Measurements from ENCODE around the gene CHSY1.
A peak's percentile ranks its signal among the peaks of the same experiment; 100 is the strongest.

The CHSY1 gene

GRCh38 chr15:101200181-101200580 lies 51.7 kb downstream of the CHSY1 start:
- intact Hi-C loops (cut with DNase I), result no loop called here
- DNase-seq, result no peak

GRCh38 chr15:101198800-101199199 lies 53.0 kb downstream of the CHSY1 start:
- DNase-seq, result no peak
- intact Hi-C loops (cut with DNase I), result no loop called here

DNA sequence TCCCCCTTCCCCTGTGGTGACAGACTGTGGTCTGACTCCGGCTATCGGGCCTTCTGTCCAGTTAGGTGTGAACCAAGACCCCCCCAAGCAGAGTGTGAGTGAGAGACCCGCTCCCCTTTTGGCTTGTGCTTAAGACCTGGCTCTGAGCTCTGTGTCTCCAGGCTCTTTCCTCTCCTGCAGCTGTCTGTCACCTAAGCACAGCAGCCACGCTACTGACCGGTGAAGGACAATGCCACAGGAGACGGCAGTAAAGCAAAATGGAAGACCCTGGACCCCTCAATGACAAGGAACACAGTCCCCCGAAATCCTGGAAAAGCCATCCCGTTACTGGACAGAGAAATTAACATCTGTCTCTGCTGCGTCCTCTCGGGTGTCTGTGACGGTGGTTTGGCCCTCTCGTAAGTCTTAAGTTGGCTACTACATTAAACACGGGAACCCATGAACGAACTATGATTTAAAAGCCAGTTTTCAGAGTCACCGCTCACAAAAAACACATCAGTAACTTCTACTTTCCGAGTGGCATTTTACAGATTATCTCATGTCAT lies 53.7 kb downstream of the CHSY1 start:
- DNase-seq, result no peak
- intact Hi-C loops (cut with DNase I), result no loop called here

GRCh38 chr15:101194546-101195125 lies 57.2 kb downstream of the CHSY1 start:
- DNase-seq, result no peak
- intact Hi-C loops (cut with DNase I), result no loop called here

- intact Hi-C loops (cut with DNase I), result no loop called here
These were observed 57.9 kb downstream of the CHSY1 start for GRCh38 chr15:101193806-101194545.

DNA sequence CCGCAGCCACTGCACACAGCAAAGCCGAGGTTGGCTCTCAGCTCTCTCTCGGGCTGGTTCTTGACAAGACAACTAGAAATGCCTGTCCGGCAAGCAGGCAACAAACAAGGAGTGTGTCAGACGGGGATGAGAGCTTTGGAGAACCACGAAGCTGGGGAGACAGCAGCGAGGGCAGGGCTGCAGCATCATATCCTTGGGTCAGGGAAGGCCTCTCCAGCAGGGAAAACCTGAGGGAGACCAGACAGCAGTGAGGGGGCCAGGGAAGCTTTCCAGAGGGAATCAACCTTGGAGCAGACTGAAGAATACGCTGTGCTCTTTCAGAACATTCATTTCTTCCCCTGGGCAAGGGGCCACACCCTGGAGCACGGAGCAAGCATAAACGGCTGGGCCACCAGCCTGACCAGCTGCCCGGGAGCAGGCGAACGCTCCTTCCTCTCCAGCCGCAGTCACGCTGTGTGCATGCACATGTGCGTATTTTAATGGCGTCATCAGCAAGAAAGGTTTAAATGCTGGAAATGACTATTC lies 58.7 kb downstream of the CHSY1 start:
- intact Hi-C loops (cut with DNase I), result no loop called here
- DNase-seq, result peak in 11 of 42 donors; percentile 25 to 57 (median 48)

More at GRCh38 chr15:101193806-101194545, 57.9 kb downstream of the CHSY1 start:
- DNase-seq, result no peak

- no peak for DNase-seq
- intact Hi-C loops (cut with DNase I), result no loop called here
These were observed 59.8 kb downstream of the CHSY1 start for GRCh38 chr15:101192081-101192480.

GRCh38 chr15:101191242-101191641 lies 60.6 kb downstream of the CHSY1 start:
- DNase-seq, result no peak
- intact Hi-C loops (cut with DNase I), result no loop called here

- no peak for DNase-seq
- intact Hi-C loops (cut with DNase I), result no loop called here
These were observed 61.7 kb downstream of the CHSY1 start for GRCh38 chr15:101190092-101190595.

DNA sequence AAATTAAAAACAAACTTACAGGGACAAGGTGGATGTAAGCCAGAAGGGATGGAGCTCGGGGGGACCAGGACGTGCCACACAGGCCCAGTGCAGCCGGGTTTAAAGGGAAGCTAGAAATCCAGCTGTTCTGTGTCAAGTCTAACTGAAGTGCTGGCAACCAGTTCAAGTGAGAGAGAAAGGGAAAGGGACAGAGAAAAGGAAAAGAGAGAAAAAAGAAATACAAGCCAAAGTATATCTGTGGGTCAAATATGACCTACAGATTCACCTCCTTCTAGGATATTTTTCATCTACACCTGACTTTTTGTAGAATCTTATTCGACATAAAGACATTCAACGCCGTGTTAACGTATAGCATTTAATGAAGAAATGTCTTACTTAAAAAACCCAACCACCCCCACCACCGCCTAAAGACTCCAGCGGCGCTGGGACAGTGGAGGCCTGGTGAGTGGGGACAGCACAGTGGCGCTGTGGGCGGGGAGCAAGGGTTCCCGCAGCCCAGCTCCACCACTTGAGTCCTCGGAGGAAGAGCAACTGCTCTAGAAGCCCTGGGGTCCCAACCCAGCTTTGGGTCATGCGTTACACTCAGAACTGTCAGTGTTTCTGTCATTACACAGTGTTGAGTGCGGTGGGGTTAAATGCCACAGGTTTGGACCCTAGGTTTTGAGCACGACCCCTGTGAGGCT lies 62.3 kb downstream of the CHSY1 start:
- DNase-seq, result no peak
- intact Hi-C loops (cut with DNase I), result no loop called here

GRCh38 chr15:101188637-101189408 lies 63.0 kb downstream of the CHSY1 start:
- no peak for DNase-seq
- intact Hi-C loops (cut with DNase I), result no loop called here

DNA sequence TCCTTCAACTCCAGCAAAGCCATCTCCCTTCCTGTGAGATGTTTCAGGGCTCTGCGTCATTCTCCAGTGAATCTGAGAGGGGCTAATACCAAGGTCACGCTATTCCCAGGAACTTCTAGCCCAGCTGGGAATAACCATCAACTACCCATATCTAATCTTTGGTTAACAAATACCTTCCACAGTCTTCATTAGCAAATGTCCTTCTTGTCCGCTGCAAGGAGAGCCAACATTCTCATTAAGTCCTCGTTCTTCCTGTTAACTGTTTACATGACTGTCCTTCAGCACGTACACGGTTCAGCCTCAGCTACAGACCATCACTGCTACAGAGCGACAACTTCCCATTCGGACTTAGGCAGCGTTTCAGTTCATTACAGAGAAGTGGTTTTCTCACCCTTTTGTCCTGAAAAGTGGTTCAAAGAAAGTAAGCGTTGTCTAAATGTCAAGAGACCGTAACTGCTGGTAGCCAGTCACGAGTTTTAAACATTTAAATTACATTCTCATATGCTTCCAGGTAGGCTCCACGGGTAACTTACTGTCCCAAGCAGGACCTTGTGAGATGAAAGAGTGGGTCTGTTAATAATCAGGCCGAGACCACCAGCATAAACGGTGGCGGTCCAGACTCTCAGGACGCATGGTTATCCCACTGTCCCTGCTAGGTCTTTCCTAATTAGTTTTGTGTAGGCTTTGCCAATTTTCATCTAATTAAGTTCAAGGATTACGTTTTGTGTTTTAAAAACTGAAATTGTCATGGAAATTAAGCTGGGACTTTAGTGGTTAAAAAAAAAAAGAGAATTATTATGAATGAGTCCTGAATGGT lies 63.8 kb downstream of the CHSY1 start:
- no peak for DNase-seq
- intact Hi-C loops (cut with DNase I), result no loop called here

- intact Hi-C loops (cut with DNase I), result no loop called here
- DNase-seq, result no peak
These were observed 66.1 kb downstream of the CHSY1 start for GRCh38 chr15:101185770-101186169.

DNA sequence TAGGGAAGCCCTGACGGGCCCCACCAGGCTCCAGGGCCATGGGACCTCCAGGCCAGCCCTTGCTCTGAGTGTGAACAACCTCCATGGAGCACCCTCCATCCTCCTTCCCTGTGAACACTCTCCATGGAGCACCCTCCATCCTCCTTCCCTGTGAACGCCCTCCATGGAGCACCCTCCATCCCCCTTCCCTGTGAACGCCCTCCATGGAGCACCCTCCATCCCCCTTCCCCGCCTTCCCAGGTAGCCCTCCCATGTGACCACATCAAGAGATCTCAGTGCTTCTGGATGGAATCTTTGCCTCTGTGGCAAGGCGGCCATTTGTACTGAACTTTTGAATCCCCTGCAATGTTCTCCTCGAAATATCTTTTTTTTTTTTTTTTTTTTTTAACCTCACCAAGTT lies 66.5 kb downstream of the CHSY1 start:
- DNase-seq, result peak in 1 of 42 donors; percentile 27
- intact Hi-C loops (cut with DNase I), result no loop called here

- DNase-seq, result no peak
- intact Hi-C loops (cut with DNase I), result no loop called here
These were observed 67.0 kb downstream of the CHSY1 start for GRCh38 chr15:101184830-101185229.

DNA sequence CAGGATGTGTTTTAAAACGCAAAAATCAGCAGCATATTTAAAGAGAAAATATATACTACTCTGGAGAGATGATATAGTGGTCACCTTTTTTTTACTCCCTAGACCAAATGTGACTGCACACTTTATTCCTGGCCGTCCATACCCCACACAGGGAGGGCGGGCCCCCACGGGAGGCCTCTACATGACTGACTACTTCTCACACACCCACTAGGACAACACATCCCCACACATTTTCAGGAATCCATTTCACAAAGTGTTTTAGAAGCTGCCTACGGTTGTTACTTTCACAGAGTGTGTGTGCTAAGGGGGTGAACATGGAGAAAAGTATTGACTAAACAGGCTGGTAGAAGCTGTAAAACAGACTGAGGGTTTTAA lies 67.9 kb downstream of the CHSY1 start:
- DNase-seq, result peak in 1 of 42 donors; percentile 30
- intact Hi-C loops (cut with DNase I), result no loop called here

DNA sequence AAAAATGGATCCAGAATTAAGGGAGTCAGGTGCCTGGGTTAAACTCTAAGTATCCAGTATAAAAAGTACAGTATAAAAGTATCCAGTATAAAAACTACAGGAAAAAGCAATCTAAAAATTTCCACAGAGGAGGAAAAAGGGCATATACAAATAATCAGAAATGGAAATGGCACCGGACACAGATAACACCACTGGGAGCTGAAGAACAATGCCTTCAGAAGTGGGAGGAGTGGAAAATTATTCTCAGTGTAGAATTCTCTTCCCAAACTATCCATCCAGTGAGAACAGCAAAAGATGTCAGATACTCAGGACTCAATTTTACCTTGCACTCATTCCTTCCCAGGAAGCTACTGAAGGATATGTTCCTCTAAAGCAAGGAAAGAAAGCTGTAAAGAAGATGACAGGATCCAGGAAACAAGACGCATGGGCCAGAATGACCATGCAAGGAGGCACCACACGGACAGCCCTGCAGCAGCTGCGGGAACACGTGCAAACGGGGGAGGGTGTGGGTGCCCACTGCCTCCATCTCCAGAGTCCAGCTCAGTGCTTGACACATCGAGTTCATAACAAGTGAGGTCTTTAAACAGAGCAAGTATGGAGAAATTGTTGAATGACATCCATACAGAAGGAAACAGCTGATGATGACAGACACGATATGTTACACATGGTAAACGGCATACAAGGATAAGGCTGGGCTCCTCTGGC lies 68.5 kb downstream of the CHSY1 start:
- intact Hi-C loops (cut with DNase I), result no loop called here
- DNase-seq, result peak in 22 of 42 donors; percentile 7 to 75 (median 48)

- intact Hi-C loops (cut with DNase I), result no loop called here
- no peak for DNase-seq
These were observed 69.6 kb downstream of the CHSY1 start for GRCh38 chr15:101182215-101182614.
